NT2/D1 (cell line): Measurements from ENCODE around the gene RMC1.

Source experiments
- SUZ12 ChIP-seq: IDR thresholded peaks from 2 replicates; pipeline ENCODE4 v1.6.1; 2011; ENCODE audit not compliant: insufficient read length, insufficient read depth; ENCODE audit errors: extremely low read depth
- YY1 ChIP-seq: IDR thresholded peaks from 2 replicates; pipeline ENCODE4 v1.6.1; 2011; ENCODE audit not compliant: insufficient read length, insufficient read depth

DNA sequence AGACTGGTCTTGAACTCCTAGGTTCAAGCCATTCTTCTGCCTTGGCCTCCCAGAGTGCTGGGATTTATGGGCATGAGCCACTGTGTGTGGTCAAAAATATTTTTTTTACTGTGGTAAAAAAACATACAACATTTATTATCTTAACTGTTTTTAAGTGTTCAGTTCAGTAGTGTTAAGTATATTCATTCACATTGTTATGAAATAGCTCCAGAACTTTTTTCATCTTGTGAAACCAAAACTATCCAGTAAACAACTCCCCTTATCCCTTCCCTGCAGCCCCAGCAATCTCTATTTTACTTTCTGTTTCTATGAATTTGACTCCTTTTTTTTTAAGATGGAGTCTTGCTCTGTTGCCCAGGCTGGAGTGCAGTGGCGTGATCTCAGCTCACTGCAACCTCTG lies 9.3 kb downstream of the RMC1 start:
- TF ChIP-seq YY1 (no peak), SUZ12 (no peak)
